Measurements from ENCODE around the gene TBCCD1. TPM values are rescaled to one million over a fixed set of nuclear protein-coding genes. Genes with fewer than 3 reads are reported as not detected.

TBCCD1 gene
- total and polyA plus RNA-seq, 2 of the 4 experiments (the other 2 are of a cell fraction): 7.9 to 19.7 TPM

- BruUV-seq (replicated peaks): no TSS peak
- no peaks in the 10 kb centered on the region for H4K20me1 ChIP-seq (ENCODE audit: insufficient read depth, low read length)
- H3K9me1 ChIP-seq (ENCODE audit: insufficient read depth, low read length): no peaks in the 10 kb centered on the region
- no peak overlapping the region for H2AK9ac ChIP-seq (replicated peaks; ENCODE audit: low read depth, low read length, poor library complexity)
- no peak overlapping the region for H3K9ac ChIP-seq (ENCODE audit: low read depth, low read length)
- no peak overlapping the region for H2BK5ac ChIP-seq (ENCODE audit: low read depth, low read length, poor library complexity, severe bottlenecking)
- ATAC-seq (ENCODE audit: low read depth) (0 out of 2 replicates have a peak, but pooled peaks have one; percentile 11), DNase-seq (no peak)
- H4K91ac ChIP-seq (ENCODE audit: insufficient read depth, low read depth, low read length): no peak overlapping the region
- peak overlapping the region; percentile 29 for H3K4me2 ChIP-seq (ENCODE audit: low read depth, low read length)
- no peak overlapping the region for H3K14ac ChIP-seq (replicated peaks; ENCODE audit: low read depth, low read length)
- H2BK15ac ChIP-seq (ENCODE audit: low read depth, low read length): no peak overlapping the region
- no peak overlapping the region for H3K4ac ChIP-seq (ENCODE audit: low read depth, low read length)
- no peaks in the 10 kb centered on the region for H3K9me3 ChIP-seq (ENCODE audit: control insufficient read depth, insufficient read depth, low read length)
- dilution Hi-C loops (cut with HindIII; ENCODE audit: low sequenced_read_pairs, unreplicated experiment) (no loop called here), intact Hi-C loops (cut with micrococcal nuclease) (no loop called here), in situ Hi-C loops (cut with MboI; ENCODE audit: low sequenced_read_pairs) (no loop called here)
- H3K27me3 ChIP-seq (ENCODE audit: control insufficient read depth, insufficient read depth, low read length): peaks cover 30% of the 10 kb centered on the region
- POLR2A ChIA-PET (ENCODE audit: unreplicated experiment): no interaction called here
- H4K5ac ChIP-seq (ENCODE audit: low read depth, low read length): no peak overlapping the region
- H3K4me1 ChIP-seq (ENCODE audit: control insufficient read depth, insufficient read depth, low read length): no peaks in the 10 kb centered on the region
- no peak for TF ChIP-seq USF2 (IDR thresholded peaks at IDR 0.05; ENCODE audit: low read depth, low read length)
- no peak for TF ChIP-seq BHLHE40 (IDR thresholded peaks at IDR 0.05; ENCODE audit: low read depth, low read length)
- TF ChIP-seq, protein P1, sequence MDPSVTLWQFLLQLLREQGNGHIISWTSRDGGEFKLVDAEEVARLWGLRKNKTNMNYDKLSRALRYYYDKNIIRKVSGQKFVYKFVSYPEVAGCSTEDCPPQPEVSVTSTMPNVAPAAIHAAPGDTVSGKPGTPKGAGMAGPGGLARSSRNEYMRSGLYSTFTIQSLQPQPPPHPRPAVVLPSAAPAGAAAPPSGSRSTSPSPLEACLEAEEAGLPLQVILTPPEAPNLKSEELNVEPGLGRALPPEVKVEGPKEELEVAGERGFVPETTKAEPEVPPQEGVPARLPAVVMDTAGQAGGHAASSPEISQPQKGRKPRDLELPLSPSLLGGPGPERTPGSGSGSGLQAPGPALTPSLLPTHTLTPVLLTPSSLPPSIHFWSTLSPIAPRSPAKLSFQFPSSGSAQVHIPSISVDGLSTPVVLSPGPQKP (IDR thresholded peaks at IDR 0.05; ENCODE audit: borderline replicate concordance, low read depth, low read length): no peak
- no peak for TF ChIP-seq FOS (IDR thresholded peaks at IDR 0.05; ENCODE audit: low read depth, low read length)
- TF ChIP-seq MAZ (IDR thresholded peaks at IDR 0.05; ENCODE audit: borderline replicate concordance, low read depth, low read length): no peak
- TF ChIP-seq CEBPB (IDR thresholded peaks at IDR 0.05; ENCODE audit: low read depth, low read length): no peak
- TF ChIP-seq RCOR1 (IDR thresholded peaks at IDR 0.05; ENCODE audit: insufficient replicate concordance, low read length): no peak
- no peak for TF ChIP-seq RAD21 (IDR thresholded peaks at IDR 0.05; ENCODE audit: low read length)
- TF ChIP-seq NFE2L2 (IDR thresholded peaks at IDR 0.05; ENCODE audit: low read depth, low read length): no peak
- TF ChIP-seq CHD1 (IDR thresholded peaks at IDR 0.05; ENCODE audit: low read depth, low read length): no peak
- no peak for TF ChIP-seq RFX5 (IDR thresholded peaks at IDR 0.05; ENCODE audit: low read depth, low read length)
- TF ChIP-seq MXI1 (IDR thresholded peaks at IDR 0.05; ENCODE audit: borderline replicate concordance, low read depth, low read length): no peak
- no peak overlapping the region for H3K23ac ChIP-seq (ENCODE audit: low read depth, low read length)
- no peak overlapping the region for H2AFZ ChIP-seq (replicated peaks; ENCODE audit: low read length, poor library complexity)
- no peak overlapping the region for H2AK5ac ChIP-seq (ENCODE audit: low read depth, low read length)
- H3K4me3 ChIP-seq (ENCODE audit: insufficient read depth, low read depth, low read length): no peak overlapping the region
- H4K8ac ChIP-seq (ENCODE audit: low read depth in 2 of 2, low read length in 2 of 2): no peak overlapping the region
- WGBS, 2 experiments (ENCODE audit: extremely low coverage in 2 of 2, insufficient read length in 1 of 2): no CpG with 5 or more reads among the region's 5 CpGs
- no peak overlapping the region for H2BK20ac ChIP-seq (ENCODE audit: low read depth, low read length)
- no peaks in the 10 kb centered on the region for H3K79me1 ChIP-seq (ENCODE audit: low read depth in 1 of 2, low read length in 2 of 2)
- no peak overlapping the region for H3K56ac ChIP-seq (ENCODE audit: extremely low read depth, insufficient read depth, low read length)
- no peak overlapping the region for H3K27ac ChIP-seq (ENCODE audit: insufficient read depth, low read length)
- CTCF ChIA-PET: no interaction called here
- H2BK120ac ChIP-seq (ENCODE audit: low read depth, low read length): no peak overlapping the region
- H3K18ac ChIP-seq (ENCODE audit: low read depth, low read length): no peak overlapping the region
- H3K36me3 ChIP-seq (ENCODE audit: control insufficient read depth, insufficient read depth, low read length): no peaks in the 10 kb centered on the region
These were observed 64.8 kb downstream of the TBCCD1 start for GRCh38 chr3:186502138-186502948.

Data from IMR-90 (cell line).